Measurements from ENCODE around the gene ZDHHC24. TPM values are rescaled to one million over a fixed set of nuclear protein-coding genes. Genes with fewer than 3 reads are reported as not detected.

Gene ZDHHC24
- total RNA-seq, 1 donor from 2014 or later: 18.0 TPM

DNA sequence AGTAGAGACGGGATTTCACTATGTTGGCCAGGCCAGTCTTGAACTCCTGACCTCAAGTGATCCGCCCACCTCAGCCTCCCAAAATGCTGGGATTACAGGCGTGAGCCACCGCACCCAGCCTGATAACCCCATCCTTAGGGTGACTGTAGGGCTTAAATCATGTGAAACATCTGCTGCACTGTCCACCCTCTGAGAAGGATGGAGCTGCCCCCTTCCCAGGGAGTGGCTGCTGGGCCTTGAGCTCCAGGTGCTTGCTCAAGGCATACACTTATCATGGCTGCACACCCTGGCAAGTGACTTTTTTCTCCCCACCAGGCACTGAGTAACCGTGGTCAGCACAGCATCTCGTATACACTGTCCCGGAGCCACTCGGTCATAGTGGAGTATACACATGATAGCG, 73.8 kb downstream of the ZDHHC24 start:
- Histone ChIP-seq H3K4me1 (peaks cover 7% of the 10 kb centered on the region in 2 donors), H3K27me3 (no peaks in the 10 kb centered on the region), H3K9me3 (no peaks in the 10 kb centered on the region), H3K4me3 (no peak overlapping the region), H3K27ac (no peak overlapping the region), H3K36me3 (peaks cover 34 to 53% of the 10 kb centered on the region in 2 donors)
- intact Hi-C loops (cut with DNase I): no loop called here
- no peak for DNase-seq (ENCODE audit: low spot score in 2 of 2)
- TF ChIP-seq, protein P1, sequence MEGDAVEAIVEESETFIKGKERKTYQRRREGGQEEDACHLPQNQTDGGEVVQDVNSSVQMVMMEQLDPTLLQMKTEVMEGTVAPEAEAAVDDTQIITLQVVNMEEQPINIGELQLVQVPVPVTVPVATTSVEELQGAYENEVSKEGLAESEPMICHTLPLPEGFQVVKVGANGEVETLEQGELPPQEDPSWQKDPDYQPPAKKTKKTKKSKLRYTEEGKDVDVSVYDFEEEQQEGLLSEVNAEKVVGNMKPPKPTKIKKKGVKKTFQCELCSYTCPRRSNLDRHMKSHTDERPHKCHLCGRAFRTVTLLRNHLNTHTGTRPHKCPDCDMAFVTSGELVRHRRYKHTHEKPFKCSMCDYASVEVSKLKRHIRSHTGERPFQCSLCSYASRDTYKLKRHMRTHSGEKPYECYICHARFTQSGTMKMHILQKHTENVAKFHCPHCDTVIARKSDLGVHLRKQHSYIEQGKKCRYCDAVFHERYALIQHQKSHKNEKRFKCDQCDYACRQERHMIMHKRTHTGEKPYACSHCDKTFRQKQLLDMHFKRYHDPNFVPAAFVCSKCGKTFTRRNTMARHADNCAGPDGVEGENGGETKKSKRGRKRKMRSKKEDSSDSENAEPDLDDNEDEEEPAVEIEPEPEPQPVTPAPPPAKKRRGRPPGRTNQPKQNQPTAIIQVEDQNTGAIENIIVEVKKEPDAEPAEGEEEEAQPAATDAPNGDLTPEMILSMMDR (IDR thresholded peaks at IDR 0.05): no peak

DNA sequence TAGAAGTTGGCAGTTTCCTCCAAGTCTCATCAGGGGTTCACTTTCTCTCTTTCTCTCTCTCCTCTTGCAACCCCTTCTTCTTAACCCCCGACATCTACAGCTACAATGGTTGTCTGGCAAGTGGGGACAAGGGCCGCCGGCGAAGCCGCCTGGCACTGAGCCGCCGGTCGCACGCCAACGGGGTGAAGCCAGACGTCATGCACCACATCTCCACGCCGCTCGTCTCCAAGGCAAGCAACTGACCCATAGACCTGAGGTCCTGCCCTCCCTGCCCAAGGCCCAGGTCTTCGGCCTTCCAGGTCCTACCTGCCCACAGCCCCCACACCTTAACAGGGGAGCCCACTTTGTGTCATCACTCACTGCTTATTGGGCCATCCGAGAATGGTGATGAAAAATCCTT, 74.7 kb downstream of the ZDHHC24 start:
- H3K27ac ChIP-seq: no peak overlapping the region
- peaks cover 34 to 50% of the 10 kb centered on the region in 2 donors for H3K36me3 ChIP-seq
- no peaks in the 10 kb centered on the region for H3K9me3 ChIP-seq
- H3K27me3 ChIP-seq: no peaks in the 10 kb centered on the region
- no peak overlapping the region for H3K4me3 ChIP-seq
- intact Hi-C loops (cut with DNase I): no loop called here
- peaks cover 7 to 9% of the 10 kb centered on the region in 2 donors for H3K4me1 ChIP-seq
- TF ChIP-seq, protein P1 (IDR thresholded peaks at IDR 0.05): no peak
- no peak for DNase-seq (ENCODE audit: low spot score in 2 of 2)

Other genes with a start within 250 kb of the ZDHHC24 start
- gene CD248, start 229.0 kb downstream of the ZDHHC24 start, total RNA-seq: 193 TPM
- 28.5 TPM for gene RIN1, start 209.6 kb downstream of the ZDHHC24 start, total RNA-seq
- gene BRMS1, start 200.9 kb downstream of the ZDHHC24 start, total RNA-seq: 24.8 TPM
- 64.2 TPM for gene B4GAT1, start 198.4 kb downstream of the ZDHHC24 start, total RNA-seq
- gene SLC29A2, start 174.3 kb downstream of the ZDHHC24 start, total RNA-seq: not detected
- 5.0 TPM for gene NPAS4, start 125.0 kb downstream of the ZDHHC24 start, total RNA-seq
- gene MRPL11, start 107.2 kb downstream of the ZDHHC24 start, total RNA-seq: 96.2 TPM
- gene PELI3, start 79.1 kb downstream of the ZDHHC24 start, total RNA-seq: 13.2 TPM
- gene DPP3, start 65.6 kb downstream of the ZDHHC24 start, total RNA-seq: 14.8 TPM
- 39.6 TPM for gene BBS1, start 35.4 kb downstream of the ZDHHC24 start, total RNA-seq
- gene ACTN3, start 855 bp upstream of the ZDHHC24 start, total RNA-seq: not detected
- gene CTSF, start 22.6 kb upstream of the ZDHHC24 start, total RNA-seq: 98.8 TPM
- 0.21 TPM for gene CCDC87, start 47.0 kb upstream of the ZDHHC24 start, total RNA-seq
- 50.4 TPM for gene CCS, start 47.1 kb upstream of the ZDHHC24 start, total RNA-seq
- gene RBM14, start 70.6 kb upstream of the ZDHHC24 start, total RNA-seq: 39.2 TPM
- gene RBM4, start 92.7 kb upstream of the ZDHHC24 start, total RNA-seq: 79.5 TPM
- 87.0 TPM for gene RBM4B, start 131.8 kb upstream of the ZDHHC24 start, total RNA-seq
- gene SPTBN2, start 183.2 kb upstream of the ZDHHC24 start, total RNA-seq: 3.2 TPM

Data from ascending aorta (tissue), 2 donors.